Cerebellar cortex (tissue), 1 donor: Measurements from ENCODE around the gene PRDM1.

Experiments used
- DNase-seq: peaks from one replicate; pipeline ENCODE4 v3.0.0-alpha.2; 2015; ENCODE audit warnings: low spot score

The PRDM1 gene

GRCh38 chr6:106070636-106071035 is 15.5 kb upstream of the PRDM1 start:
- no peak for DNase-seq

GRCh38 chr6:106072501-106073090 is 13.5 kb upstream of the PRDM1 start:
- no peak for DNase-seq

GRCh38 chr6:106074146-106074545 is 12.0 kb upstream of the PRDM1 start:
- DNase-seq: no peak

- no peak for DNase-seq
These were observed 10.0 kb upstream of the PRDM1 start for GRCh38 chr6:106076139-106076538.

- DNase-seq: no peak
These were observed 9.0 kb upstream of the PRDM1 start for GRCh38 chr6:106077170-106077569.

GRCh38 chr6:106077881-106078280 is 8.3 kb upstream of the PRDM1 start:
- DNase-seq: no peak

GRCh38 chr6:106079961-106080762 is 6.0 kb upstream of the PRDM1 start:
- no peak for DNase-seq

- no peak for DNase-seq
These were observed 5.4 kb upstream of the PRDM1 start for GRCh38 chr6:106080763-106081095.

- no peak for DNase-seq
These were observed 4.4 kb upstream of the PRDM1 start for GRCh38 chr6:106081715-106082114.

- DNase-seq: no peak
These were observed 3.3 kb upstream of the PRDM1 start for GRCh38 chr6:106082735-106083398.

- DNase-seq: no peak
These were observed 2.5 kb upstream of the PRDM1 start for GRCh38 chr6:106083618-106084017.

- DNase-seq: peak; percentile 69
These were observed 1.8 kb upstream of the PRDM1 start for GRCh38 chr6:106084106-106084988.

GRCh38 chr6:106084989-106085691 is 996 bp upstream of the PRDM1 start:
- peak; percentile 48 for DNase-seq

- DNase-seq: no peak
These were observed 498 bp upstream of the PRDM1 start for GRCh38 chr6:106085692-106085983.

- DNase-seq: no peak
These were observed 659 bp downstream of the PRDM1 start for GRCh38 chr6:106086814-106087175.

- peak; percentile 45 for DNase-seq
These were observed 1.6 kb downstream of the PRDM1 start for GRCh38 chr6:106087548-106088325.

- peak; percentile 46 for DNase-seq
These were observed 3.9 kb downstream of the PRDM1 start for GRCh38 chr6:106090001-106090400.

- DNase-seq: no peak
These were observed 6.1 kb downstream of the PRDM1 start for GRCh38 chr6:106092279-106092678.

GRCh38 chr6:106094261-106094963 is 8.3 kb downstream of the PRDM1 start:
- DNase-seq: no peak

GRCh38 chr6:106094964-106095335 is 8.8 kb downstream of the PRDM1 start:
- no peak for DNase-seq
